ENCODE data around the gene LVRN.

DNA sequence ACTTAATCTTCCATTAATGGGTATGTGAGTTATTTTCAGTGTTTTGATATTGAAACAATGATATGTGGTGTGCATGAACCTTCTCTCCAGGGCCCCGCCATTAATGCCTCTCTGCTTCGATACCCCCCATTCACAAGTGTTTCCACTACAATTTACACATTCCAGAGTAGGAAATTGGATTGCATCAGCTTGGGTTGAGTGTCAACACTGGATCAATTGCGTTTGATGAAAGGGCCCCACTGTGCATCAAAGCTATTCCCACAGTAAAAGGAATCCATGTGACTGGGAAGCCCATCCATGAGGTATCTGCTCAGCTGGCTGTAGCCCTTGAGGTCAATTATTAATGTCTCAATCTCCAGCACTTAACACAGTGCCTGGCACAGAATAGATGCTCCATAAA, 17.8 kb upstream of the LVRN start:
- TF ChIP-seq POLR2A (IDR thresholded peaks at IDR 0.05) (no peak), POLR2AphosphoS5 (IDR thresholded peaks at IDR 0.05) (no peak)
